VCaP (cell line): ENCODE data around the gene SLC9A6.

ENCODE experiments used
- H3K27ac ChIP-seq: fragments of 450-650 bp; 2 replicates; pipeline ENCODE4 v1.5.1; 2017
- CTCF ChIP-seq: fragments of 450-650 bp; conservative IDR thresholded peaks from 2 replicates; pipeline ENCODE4 v1.5.1; 2017; ENCODE audit warnings: mild to moderate bottlenecking, moderate library complexity

Gene SLC9A6

GRCh38 chrX:136039968-136040367 lies 54.7 kb downstream of the SLC9A6 start:
- H3K27ac ChIP-seq, result peak overlapping the region; percentile 66
- no peak for TF ChIP-seq CTCF

GRCh38 chrX:136041254-136041812 lies 56.1 kb downstream of the SLC9A6 start:
- H3K27ac ChIP-seq, result no peak overlapping the region
- no peak for TF ChIP-seq CTCF

GRCh38 chrX:136045008-136045407 lies 59.8 kb downstream of the SLC9A6 start:
- no peak for TF ChIP-seq CTCF
- no peak overlapping the region for H3K27ac ChIP-seq

GRCh38 chrX:136046295-136047015 lies 61.2 kb downstream of the SLC9A6 start:
- H3K27ac ChIP-seq, result peak overlapping the region; percentile 71
- TF ChIP-seq CTCF, result no peak

DNA sequence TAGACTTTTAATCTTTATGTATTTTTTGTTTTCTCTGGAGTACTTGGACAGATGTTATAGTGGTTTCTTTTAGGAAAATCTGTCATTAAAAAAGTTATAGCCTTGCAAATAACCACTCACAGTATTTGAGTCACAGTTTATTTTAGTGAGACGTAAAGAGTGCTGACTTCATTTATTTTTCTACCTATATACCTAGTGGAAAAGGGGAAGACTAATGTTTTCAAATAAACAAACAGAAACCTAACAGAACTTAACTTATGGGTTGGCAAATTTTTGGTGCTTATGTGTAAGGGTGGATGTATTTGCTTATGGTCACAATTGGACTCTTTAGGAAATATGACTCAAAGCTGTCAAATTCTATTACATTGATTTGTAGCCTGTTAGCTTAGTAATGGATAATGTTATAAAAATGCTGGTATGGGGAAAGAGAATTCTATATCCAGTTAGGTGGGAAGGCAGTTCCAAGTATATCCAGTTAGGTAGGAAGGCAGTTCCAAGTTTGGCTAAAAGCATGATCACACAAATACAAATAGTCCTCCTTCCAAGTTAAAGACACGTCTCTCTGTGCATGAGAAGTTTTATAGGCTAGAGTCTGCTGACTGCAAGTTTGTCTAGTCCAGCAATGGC lies 61.9 kb downstream of the SLC9A6 start:
- no peak for TF ChIP-seq CTCF
- H3K27ac ChIP-seq, result peak overlapping the region; percentile 71

- no peak for TF ChIP-seq CTCF
- peak overlapping the region; percentile 71 for H3K27ac ChIP-seq
Measured at GRCh38 chrX:136047969-136048368, 62.7 kb downstream of the SLC9A6 start.

GRCh38 chrX:136048446-136048845 lies 63.2 kb downstream of the SLC9A6 start:
- no peak for TF ChIP-seq CTCF
- H3K27ac ChIP-seq, result peak overlapping the region; percentile 71
